Measurements from ENCODE around the gene ZSWIM6. TPM values are rescaled to one million over a fixed set of nuclear protein-coding genes. Genes with fewer than 3 reads are reported as not detected.
"Not testable (repeated sequence)": the region's sequence is repeated elsewhere in the genome, so short reads cannot be mapped to it uniquely, and the experiment has no call there.

The ZSWIM6 gene
- polyA plus RNA-seq, 1 donor from 2014 or later: 0.60 TPM

DNA sequence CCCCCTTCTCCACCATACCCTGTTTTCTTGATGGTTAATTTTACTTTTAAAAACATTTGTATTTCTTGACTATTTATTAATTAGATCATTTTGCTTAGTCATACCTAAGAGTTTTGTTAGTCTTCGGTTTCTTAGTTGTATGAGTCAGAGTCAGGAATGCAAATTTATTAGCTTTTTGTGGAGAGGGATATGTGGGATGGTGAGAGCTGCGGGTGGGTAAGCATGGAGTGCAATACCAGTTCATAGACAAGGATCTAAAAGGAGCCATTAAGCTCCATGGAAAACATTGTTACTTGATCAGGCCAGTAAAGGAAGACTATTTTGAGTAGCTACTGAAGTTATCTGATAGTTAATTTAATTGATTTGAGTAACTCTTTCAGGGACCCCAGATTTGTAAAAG is 77.5 kb downstream of the ZSWIM6 start:
- no peaks in the 10 kb centered on the region for H3K27me3 Mint-ChIP-seq
- no peaks in the 10 kb centered on the region for H3K36me3 Mint-ChIP-seq
- H3K4me3 Mint-ChIP-seq: peak overlapping the region in 1 of 4 donors; percentile 89
- H3K27ac Mint-ChIP-seq: peak overlapping the region in 1 of 3 donors; percentile 81
- H3K9me3 Mint-ChIP-seq: no peaks in the 10 kb centered on the region
- H3K4me1 Mint-ChIP-seq: peaks cover 24 to 32% (median 30%) of the 10 kb centered on the region in 3 donors

DNA sequence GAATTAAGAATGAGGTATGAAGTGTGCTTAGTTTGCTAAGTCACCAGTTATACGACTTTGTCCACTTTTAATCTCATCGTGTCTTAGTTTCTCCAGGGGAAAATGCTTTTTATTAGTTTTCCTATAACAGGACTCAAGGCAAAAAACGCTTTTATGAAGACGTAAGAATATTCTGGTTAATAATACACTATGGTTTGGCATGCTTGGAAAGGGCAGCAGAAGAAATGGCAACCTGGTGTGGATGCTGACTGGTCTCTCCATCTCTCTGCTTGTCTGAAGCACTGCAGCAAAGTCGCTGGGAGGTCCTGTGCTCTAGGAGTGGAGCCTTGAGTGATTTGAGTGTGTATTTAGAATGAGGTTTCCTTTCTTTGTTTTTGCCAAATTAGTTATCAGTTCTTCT is 78.8 kb downstream of the ZSWIM6 start:
- Mint-ChIP-seq H3K4me3 (no peak overlapping the region), H3K27ac (no peak overlapping the region), H3K4me1 (peaks cover 24 to 40% (median 33%) of the 10 kb centered on the region in 3 donors), H3K9me3 (no peaks in the 10 kb centered on the region), H3K36me3 (no peaks in the 10 kb centered on the region), H3K27me3 (no peaks in the 10 kb centered on the region)

DNA sequence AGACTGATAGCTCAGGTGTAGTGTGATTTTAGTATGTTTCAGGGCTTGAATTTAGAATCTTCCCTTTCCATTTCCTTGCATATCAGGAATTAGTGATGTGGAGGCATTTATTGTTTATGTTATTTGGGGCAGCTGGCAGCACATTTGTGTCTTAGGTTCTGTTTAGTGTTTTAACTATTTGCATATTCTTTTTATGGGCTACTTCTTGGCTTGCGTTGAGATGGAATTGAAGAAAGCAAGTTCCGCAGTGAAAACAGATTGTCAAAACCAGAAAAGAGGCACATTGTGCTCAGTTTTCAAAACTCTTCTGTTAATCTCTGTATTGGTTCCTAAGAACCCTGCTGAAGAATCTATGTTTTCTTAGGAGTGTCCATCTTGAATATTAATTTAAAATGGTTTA is 80.3 kb downstream of the ZSWIM6 start:
- Mint-ChIP-seq H3K27me3 (no peaks in the 10 kb centered on the region), H3K9me3 (no peaks in the 10 kb centered on the region), H3K27ac (peak overlapping the region in 1 of 3 donors; percentile 21), H3K36me3 (no peaks in the 10 kb centered on the region), H3K4me3 (no peak overlapping the region), H3K4me1 (peaks cover 25 to 52% (median 39%) of the 10 kb centered on the region in 3 donors)

DNA sequence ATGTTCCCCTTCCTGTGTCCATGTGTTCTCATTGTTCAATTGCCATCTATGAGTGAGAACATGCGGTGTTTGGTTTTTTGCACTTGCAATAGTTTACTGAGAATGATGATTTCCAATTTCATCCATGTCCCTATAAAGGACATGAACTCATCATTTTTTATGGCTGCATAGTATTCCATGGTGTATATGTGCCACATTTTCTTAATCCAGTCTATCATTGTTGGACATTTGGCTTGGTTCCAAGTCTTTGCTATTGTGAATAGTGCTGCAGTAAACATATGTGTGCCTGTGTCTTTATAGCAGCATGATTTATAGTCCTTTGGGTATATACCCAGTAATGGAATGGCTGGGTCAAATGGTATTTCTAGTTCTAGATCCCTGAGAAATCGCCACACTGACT is 81.1 kb downstream of the ZSWIM6 start:
- peaks cover 17 to 51% (median 36%) of the 10 kb centered on the region in 3 donors for H3K4me1 Mint-ChIP-seq
- not testable (repeated sequence) for H3K9me3 Mint-ChIP-seq, H3K27ac Mint-ChIP-seq, H3K27me3 Mint-ChIP-seq, H3K36me3 Mint-ChIP-seq, H3K4me3 Mint-ChIP-seq

DNA sequence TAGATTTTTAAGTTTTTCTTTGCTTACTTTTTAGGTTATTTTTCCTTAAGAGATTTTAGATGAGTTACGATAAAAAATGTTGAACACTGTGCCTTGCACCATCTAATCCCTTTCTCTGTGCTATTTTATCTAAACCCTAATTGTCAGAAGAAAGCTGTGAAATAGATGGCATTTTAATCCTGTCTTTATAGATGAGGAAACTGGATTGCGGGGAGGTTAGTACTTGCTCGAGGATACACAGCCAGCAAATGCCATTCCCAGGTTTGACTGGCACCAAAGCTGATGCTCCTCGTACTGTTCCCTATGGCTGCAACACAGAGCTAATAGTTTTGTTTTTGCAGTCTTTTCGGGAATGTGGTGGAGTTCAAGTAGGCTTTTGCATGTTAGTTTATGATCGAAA is 82.7 kb downstream of the ZSWIM6 start:
- Mint-ChIP-seq H3K27me3 (no peaks in the 10 kb centered on the region), H3K27ac (no peak overlapping the region), H3K4me3 (no peak overlapping the region), H3K4me1 (peaks cover 10 to 45% (median 31%) of the 10 kb centered on the region in 3 donors), H3K9me3 (no peaks in the 10 kb centered on the region), H3K36me3 (no peaks in the 10 kb centered on the region)

DNA sequence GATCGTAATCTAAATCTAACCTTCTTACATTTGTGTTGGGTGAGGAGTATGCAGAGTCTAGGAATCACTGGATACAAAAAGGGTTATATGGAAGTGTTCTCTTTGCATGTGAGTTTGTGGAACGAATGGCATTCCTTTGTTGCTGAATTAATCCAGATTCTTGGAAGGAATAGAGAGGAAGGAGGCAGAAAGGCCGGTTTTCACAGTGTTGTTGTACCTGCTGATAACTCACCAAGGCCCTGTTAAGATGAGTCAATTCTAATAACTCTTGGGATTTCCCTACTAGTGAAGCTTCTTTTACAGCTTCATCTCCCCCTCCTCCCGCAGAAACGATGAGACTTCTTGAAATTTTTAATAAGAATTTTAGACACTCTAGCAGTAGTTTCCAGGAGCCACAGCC is 84.0 kb downstream of the ZSWIM6 start:
- no peaks in the 10 kb centered on the region for H3K36me3 Mint-ChIP-seq
- H3K9me3 Mint-ChIP-seq: no peaks in the 10 kb centered on the region
- peaks cover 10 to 43% (median 29%) of the 10 kb centered on the region in 3 donors for H3K4me1 Mint-ChIP-seq
- H3K4me3 Mint-ChIP-seq: no peak overlapping the region
- H3K27ac Mint-ChIP-seq: no peak overlapping the region
- H3K27me3 Mint-ChIP-seq: no peaks in the 10 kb centered on the region

DNA sequence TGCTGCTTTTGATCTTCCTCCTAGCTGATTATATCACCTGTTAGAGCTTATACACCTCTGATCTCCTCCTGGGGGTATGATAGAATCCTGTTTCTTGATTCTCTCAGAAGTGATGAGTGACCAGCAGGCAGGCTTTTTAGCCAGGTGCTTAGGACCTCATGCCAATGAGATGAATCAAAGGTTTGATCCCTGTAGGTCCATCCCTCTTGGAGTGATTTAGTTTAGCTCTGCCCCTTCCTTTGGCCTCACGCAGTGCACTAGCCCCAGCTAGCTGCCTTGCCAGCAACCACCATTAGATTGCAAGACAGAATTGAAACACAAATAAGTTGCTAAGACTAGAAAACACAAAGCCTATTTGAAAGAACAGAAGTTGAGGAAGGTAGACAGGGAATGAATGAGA is 84.4 kb downstream of the ZSWIM6 start:
- H3K4me3 Mint-ChIP-seq: no peak overlapping the region
- H3K4me1 Mint-ChIP-seq: peaks cover 10 to 43% (median 29%) of the 10 kb centered on the region in 3 donors
- H3K27ac Mint-ChIP-seq: no peak overlapping the region

DNA sequence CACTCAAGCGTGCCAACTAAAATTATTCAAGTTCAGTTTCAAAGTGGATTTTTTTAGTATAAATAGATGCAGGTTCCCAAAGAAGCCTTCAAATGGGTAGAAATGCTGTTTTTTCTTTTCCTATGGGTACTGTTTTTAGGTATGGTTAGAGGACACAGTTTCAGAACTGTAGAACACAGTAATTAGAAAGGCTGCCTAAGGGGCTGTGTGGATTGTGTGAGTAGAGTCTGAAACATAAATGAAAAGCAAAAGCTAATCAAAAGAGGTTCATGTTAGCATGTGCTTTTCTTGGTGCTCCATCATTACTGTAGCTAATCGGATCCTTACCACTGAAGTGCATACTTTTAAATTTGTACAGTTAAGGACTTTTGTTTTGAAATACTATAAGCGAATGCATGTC is 85.3 kb downstream of the ZSWIM6 start:
- peaks cover 3% of the 10 kb centered on the region for H3K36me3 Mint-ChIP-seq
- peaks cover 7 to 39% (median 27%) of the 10 kb centered on the region in 3 donors for H3K4me1 Mint-ChIP-seq
- H3K9me3 Mint-ChIP-seq: peaks cover 0 to 5% (median 0%) of the 10 kb centered on the region in 3 donors
- no peaks in the 10 kb centered on the region for H3K27me3 Mint-ChIP-seq
- no peak overlapping the region for H3K27ac Mint-ChIP-seq
- no peak overlapping the region for H3K4me3 Mint-ChIP-seq

More for the DNA sequence above, 84.4 kb downstream of the ZSWIM6 start:
- H3K9me3 Mint-ChIP-seq: peaks cover 0 to 4% (median 0%) of the 10 kb centered on the region in 3 donors
- H3K36me3 Mint-ChIP-seq: peaks cover 3% of the 10 kb centered on the region
- no peaks in the 10 kb centered on the region for H3K27me3 Mint-ChIP-seq

DNA sequence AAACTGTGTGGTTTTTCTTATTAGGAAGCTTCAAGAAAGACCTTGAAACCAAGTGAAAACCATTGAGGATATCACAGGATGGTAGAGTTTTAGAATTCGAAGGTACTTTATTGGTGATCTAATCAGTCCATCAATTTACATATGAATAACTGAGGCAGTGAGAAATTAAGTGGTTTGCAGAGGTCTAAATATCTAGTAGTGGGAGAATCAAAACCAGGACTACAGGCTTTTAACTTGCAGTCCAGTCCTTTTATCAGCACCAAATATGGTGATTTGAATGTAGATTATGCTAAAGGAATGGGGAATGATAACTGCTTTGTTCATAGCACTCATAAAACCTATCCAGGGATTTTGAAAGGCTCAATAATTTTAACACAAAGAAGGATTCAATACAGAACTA is 85.8 kb downstream of the ZSWIM6 start:
- peaks cover 7 to 39% (median 28%) of the 10 kb centered on the region in 3 donors for H3K4me1 Mint-ChIP-seq
- H3K36me3 Mint-ChIP-seq: peaks cover 3% of the 10 kb centered on the region
- H3K27ac Mint-ChIP-seq: no peak overlapping the region
- H3K9me3 Mint-ChIP-seq: peaks cover 0 to 5% (median 0%) of the 10 kb centered on the region in 3 donors
- no peak overlapping the region for H3K4me3 Mint-ChIP-seq
- H3K27me3 Mint-ChIP-seq: no peaks in the 10 kb centered on the region

DNA sequence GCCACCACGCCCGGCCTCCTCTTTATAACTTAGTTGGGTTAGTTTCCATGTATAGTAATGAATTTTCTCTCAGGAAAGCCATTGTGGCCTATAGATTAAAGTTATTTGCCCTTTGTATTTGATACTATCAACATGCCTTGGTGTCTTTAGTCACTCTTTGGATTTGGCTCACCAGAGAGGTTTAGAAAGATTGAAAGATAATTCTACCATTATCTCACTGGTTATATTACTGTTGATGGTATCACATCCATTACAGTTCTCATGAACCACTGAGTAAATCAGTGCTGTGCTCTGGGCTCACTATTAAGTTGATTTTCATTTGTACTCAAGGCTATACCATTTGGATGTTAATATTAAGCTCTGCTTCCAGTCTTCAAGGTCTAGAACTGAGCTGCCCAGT is 87.0 kb downstream of the ZSWIM6 start:
- no peak overlapping the region for H3K27ac Mint-ChIP-seq
- no peaks in the 10 kb centered on the region for H3K27me3 Mint-ChIP-seq
- H3K9me3 Mint-ChIP-seq: peaks cover 0 to 5% (median 0%) of the 10 kb centered on the region in 3 donors
- peaks cover 10 to 48% (median 32%) of the 10 kb centered on the region in 3 donors for H3K4me1 Mint-ChIP-seq
- H3K4me3 Mint-ChIP-seq: no peak overlapping the region
- peaks cover 3% of the 10 kb centered on the region for H3K36me3 Mint-ChIP-seq

DNA sequence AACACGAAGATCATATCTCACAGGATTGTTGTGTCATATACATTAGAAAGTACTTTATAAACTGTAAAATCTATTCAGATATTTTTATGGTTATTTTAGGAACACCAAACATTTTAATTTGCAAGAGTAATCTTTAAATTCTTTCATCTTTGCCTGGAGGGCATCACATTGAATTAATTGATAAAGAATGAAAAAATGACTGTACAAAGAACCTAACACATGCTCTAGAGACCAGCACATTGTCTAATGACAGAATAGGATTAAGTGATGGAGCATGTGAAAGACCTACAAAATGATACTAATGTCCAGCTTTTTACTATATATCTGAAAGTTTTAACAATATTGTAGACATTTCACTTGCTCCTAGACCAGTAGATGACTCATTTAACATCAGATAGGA is 88.0 kb downstream of the ZSWIM6 start:
- Mint-ChIP-seq H3K27ac (no peak overlapping the region), H3K9me3 (peaks cover 0 to 5% (median 0%) of the 10 kb centered on the region in 3 donors), H3K4me1 (peaks cover 10 to 45% (median 31%) of the 10 kb centered on the region in 3 donors), H3K27me3 (no peaks in the 10 kb centered on the region), H3K4me3 (no peak overlapping the region), H3K36me3 (peaks cover 3% of the 10 kb centered on the region)

DNA sequence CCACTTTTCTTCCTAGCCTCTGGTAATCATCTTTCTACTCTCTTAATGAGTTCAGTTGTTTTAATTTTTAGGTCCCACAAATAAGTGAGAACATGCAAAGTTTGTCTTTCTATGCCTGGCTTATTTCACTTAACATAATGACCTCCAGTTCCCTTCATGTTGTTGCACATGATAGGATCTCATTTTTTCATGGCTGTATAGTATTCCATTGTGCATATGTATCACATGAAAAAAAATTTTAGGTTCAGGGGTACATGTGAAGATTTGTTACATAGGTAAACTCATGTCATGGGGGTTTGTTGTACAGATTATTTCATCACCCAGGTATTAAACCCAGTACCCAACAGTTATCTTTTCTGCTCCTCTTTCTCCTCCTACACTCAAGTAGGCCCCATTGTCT is 89.2 kb downstream of the ZSWIM6 start:
- peaks cover 7 to 43% (median 27%) of the 10 kb centered on the region in 3 donors for H3K4me1 Mint-ChIP-seq
- H3K4me3 Mint-ChIP-seq, H3K27me3 Mint-ChIP-seq, H3K9me3 Mint-ChIP-seq, H3K36me3 Mint-ChIP-seq, H3K27ac Mint-ChIP-seq: not testable (repeated sequence)

DNA sequence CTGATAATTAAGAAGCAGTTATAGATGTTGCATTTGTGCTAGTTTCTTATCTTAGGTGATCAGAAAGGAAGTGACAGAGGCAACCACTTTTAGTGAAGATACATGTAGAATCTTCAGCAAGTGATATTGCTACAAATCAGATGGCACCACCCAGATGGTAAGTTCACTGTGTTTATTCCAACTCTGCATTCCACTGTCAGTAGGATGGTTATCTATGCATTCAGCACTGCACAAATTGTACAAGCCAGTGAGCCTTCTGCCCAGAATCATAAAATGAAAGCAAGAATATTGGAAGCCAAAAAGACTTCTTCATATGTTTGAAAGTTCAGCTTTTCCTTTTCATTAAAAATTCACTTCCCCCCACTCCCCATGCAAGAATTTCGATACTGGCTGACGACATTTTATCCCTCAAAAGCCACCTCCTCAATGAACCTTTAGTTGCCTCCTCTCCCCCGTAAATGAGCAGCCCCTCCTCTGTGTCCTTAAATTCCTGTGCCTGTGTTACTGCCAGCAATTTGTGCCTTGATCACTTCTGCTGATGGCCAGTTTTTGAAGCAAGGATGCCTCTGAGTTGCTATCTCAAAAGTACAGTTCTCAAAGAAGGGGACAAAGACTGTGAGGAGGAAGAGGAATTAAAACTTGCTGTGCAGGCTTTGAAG is 91.6 kb downstream of the ZSWIM6 start:
- Mint-ChIP-seq H3K4me1 (peaks cover 8 to 25% (median 21%) of the 10 kb centered on the region in 3 donors), H3K36me3 (peaks cover 3% of the 10 kb centered on the region), H3K9me3 (peaks cover 0 to 5% (median 0%) of the 10 kb centered on the region in 3 donors), H3K27me3 (no peaks in the 10 kb centered on the region), H3K4me3 (no peak overlapping the region), H3K27ac (peak overlapping the region in 1 of 3 donors; percentile 9)

DNA sequence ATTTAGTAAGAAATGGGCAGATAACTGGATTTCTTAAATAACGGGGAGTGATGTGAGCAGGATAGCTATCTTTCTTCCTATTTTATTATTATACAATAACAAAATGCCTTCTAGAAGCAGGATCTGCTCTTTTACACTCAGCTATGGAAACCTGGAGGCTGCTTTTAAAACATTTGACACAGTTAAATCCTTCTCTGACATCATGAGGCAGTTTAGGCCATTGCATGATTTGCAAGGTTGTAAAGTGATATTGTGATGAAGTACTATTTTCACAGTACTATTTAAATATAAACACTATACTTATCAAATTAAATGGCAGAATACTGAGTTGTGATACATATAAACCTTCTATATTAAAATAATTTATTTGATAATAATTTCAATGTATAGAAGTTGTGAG is 93.9 kb downstream of the ZSWIM6 start:
- peaks cover 8% of the 10 kb centered on the region for H3K36me3 Mint-ChIP-seq
- peaks cover 0 to 5% (median 0%) of the 10 kb centered on the region in 3 donors for H3K9me3 Mint-ChIP-seq
- no peak overlapping the region for H3K4me3 Mint-ChIP-seq
- no peak overlapping the region for H3K27ac Mint-ChIP-seq
- H3K4me1 Mint-ChIP-seq: peaks cover 13 to 31% (median 30%) of the 10 kb centered on the region in 3 donors
- no peaks in the 10 kb centered on the region for H3K27me3 Mint-ChIP-seq

DNA sequence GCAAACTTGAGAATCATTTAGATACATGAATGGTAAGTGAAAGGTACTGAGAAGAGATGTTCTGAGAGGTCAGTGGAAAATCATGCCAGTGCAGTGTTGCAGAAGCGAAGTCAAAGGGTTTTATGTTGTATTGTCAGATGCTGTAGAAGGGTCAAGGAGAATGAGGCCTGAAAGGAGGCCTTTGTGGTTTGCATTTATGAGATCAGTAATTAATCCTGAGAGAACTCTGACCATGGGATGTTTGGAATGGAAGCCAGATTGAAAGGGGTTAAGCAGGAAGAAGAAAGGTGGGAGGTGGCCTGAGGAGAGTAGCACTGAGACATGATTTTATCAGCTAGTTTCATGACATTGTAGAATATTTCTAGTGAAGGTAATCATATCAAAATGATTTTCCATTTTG is 97.8 kb downstream of the ZSWIM6 start:
- Mint-ChIP-seq H3K4me3 (peak overlapping the region in 1 of 4 donors; percentile 7), H3K9me3 (no peaks in the 10 kb centered on the region), H3K36me3 (peaks cover 5% of the 10 kb centered on the region), H3K27ac (no peak overlapping the region), H3K27me3 (no peaks in the 10 kb centered on the region), H3K4me1 (peaks cover 10 to 27% (median 22%) of the 10 kb centered on the region in 3 donors)
